ENCODE data around the gene UQCC5. TPM values are rescaled to one million over a fixed set of nuclear protein-coding genes. Genes with fewer than 3 reads are reported as not detected.

The UQCC5 gene
- total RNA-seq, 1 donor from 2014 or later, result 22.1 TPM

DNA sequence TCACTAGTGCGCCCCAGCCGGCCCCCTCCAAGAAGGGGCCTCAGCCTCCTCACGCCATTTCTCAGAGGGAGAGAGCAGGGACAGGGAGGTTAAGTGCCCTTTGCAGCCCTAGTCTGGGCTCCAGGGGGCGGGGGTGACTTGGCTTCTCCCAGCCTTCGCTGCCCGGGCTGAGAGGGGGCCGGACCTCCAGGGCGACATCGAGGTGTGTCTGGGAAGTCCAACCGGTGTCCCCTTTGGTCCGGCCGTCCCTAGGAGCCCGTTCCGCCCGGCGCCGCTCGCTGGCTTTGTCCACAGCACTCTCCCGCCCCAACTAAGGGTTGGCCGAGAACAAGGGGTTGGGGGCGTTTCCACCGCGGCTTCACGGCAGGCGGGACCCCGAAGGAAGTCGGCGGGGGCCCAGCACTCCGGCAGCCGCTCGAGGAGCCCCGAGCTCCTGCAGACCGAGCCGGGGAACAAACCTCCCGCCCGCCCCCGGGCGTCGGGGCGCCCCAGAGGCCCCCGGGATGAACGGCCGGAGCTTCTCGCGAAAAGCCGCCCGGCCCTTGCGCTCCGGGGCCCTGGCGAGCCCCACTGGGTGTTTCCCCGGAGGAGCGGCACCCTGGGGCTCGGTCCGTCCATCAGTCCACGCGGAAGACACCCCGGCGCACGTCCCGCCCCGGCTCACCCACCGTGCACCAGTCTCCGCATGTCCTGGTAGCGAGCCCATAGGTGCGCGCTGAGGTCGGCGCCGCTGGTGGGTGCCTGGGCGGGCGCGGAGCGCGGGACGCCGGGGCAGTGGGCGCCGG lies 3.4 kb upstream of the UQCC5 start:
- DNase-seq (ENCODE audit: low read depth), result no peak

DNA sequence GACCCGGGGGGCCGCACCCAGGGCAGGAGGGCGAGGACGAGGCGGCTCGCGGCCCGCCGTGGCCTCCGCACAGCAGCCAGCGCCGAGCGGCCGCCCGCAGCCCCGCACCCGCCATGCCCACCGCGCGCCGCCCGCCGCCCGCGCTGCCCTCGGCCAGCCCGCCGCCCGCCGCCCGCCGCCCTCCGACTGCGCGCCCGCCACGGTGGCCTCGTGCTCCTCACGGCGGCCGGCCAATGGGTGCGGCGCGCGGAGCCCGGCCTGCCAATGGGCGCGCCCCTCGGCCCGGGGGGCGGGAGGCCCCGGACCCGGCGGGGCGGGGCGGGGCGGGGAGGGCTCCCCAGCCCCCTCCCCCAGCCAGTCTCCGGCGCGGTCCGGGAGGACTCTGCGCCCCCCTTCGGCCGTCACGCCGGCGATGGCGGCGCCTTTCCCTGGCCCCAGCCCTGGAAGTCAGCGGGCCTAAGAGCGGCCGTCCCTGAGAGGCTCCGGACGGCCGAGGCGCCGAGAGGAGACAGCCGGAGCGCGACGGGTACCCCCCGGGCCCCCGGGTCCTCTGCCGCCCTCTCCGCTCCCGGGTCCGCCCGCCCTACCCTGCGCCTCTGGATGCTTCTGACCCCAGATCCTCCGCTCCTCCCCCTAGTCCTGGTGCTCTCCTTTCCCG lies 2.7 kb upstream of the UQCC5 start, which contains the start of gene NT5DC2:
NT5DC2 (minus strand) TSS at position 235 of the 658 bp plus-strand sequence; CDS start at position 115, 120 bp downstream.
- DNase-seq (ENCODE audit: low read depth), result peak; percentile 79

DNA sequence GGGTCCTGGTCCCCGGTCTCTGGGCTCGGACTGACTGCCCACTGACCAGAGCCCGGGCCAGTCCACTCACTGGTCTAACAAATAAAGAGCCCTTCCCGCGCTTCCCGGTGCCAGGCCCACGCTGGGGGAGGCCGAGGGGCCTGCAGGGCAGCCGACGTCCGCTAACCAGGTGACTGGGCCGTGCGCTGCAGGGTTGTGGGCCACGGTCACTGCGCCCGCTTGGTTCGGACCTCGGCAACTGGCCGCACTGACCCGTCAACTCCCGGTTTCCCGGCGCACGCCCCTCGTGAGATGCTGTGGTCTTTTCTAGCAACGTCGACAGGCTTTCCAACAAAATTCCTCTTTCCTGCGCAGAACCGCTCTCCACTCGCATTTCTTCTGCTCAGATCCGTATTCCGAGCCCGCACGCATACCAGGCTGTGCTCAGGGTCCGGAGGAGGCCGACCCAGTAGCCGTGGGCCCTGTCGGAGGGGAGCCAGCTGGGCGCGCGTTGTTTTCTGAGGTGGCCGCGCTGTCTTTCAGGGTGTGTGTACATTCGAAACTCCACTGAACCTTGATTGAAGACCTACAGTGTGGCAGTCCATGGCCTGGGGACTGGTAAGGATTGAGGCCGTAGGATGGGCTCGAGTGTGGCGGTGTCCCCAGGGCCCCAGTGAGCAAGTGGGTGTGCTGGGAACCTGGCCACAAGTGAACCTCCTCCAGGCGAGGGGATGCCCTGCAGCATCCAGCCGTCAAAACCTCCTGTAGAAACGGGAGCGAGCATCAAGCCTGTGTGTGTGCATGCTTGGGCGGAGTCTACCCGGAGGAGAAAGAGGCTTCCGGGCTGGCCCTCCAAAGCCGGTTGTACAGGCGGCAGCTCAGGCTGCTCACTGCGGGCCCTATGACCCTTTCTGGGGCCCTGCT lies 1.9 kb upstream of the UQCC5 start:
- no peak for DNase-seq (ENCODE audit: low read depth)

DNA sequence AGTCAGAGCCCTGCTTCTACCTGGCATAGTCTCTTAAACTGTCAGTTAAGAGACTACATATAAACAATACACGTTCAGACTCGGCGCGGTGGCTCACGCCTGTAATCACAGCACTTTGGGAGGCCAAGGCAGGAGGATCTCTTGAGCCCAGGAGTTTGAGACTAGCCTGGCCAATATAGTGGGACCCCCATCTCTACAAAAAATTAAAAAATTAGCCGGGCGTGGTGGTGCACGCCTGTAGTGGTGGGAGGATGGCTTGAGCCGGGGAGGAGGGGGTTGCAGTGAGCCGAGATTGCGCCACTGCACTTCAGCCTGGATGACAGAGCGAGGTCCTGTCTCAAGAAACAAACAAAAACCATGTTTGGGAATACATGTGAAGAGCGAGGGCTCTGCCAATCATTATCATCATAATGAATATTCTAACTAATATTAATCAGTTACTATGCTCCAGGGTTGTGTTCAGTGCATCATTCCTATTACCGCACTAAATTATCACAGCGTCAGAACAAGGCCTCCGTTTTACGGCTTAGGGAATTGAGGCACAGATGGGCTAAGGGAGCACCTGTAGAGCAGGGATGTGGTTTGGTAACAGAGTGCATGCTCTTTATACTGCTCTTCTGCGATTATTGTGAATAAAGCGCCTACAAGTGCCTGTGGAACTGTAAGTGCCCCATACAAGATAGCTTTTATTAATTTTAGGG lies 844 bp upstream of the UQCC5 start:
- no peak for DNase-seq (ENCODE audit: low read depth)

DNA sequence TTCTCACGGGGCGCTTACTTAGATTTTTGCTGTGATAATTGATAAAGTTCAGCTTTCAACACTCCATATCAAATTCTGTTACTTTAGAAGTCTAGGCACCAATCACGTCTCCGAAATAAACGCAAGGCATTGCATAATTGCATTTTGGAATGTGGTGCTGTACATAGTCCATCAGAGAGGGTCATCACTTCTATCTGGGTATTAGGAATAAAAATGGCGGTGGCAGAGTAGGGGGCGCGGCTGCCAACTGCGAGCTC lies 365 bp upstream of the UQCC5 start:
- DNase-seq (ENCODE audit: low read depth), result no peak

DNA sequence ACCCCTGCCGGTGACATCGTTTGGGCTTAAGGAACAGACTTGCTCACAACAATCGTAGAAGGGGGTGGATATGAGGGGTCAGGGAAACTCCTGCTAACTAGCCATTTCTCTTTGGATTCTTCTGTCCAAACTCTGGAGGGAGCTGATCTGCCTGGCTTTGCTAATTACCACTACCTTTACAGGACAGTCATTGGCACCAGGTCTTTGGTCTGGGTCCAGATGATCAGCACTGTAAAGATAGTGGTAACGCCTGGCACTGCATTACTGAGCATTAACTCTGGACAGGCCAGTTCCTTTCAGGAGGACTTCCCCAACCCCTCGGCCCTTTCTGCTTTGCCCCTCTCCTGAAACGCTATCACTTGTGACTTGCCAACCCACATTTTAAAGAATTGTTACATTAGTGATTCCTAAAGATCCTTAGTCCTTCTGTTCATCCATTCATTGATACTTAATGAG lies 788 bp downstream of the UQCC5 start:
- no peak for DNase-seq (ENCODE audit: low read depth)

DNA sequence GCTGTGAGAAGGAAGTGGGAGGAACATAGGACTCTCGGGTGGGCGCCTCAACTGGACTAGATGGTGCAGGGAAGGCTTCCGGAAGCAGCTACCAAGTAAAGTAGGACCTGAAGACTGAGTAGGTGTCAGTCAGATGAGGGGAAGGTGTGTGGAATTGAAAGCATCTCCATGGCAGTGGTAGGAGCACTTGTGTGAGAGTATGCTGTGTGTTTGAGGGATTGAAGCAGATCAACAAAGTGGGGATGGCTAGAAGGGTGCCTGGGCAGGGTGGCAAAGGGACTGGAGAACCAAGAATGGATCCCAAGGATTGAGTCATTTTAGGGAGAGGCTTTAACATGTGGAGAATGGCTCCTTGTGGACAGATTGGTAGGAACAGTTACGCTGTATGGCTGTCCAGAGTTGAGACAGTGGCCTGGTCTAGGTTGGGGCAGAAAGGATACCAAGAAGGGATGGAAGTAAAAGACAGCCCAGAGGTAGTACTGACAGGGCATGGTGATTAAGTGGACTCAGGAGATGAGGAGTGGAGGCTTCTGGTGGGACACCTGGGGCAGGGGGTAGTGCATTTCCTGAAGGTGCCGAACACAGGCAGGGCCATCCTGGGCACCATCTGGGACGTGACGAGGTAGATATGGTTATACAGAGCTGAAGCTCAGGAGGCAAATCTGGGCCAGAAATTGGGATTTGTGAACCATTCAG lies 1.5 kb downstream of the UQCC5 start:
- no peak for DNase-seq (ENCODE audit: low read depth)

DNA sequence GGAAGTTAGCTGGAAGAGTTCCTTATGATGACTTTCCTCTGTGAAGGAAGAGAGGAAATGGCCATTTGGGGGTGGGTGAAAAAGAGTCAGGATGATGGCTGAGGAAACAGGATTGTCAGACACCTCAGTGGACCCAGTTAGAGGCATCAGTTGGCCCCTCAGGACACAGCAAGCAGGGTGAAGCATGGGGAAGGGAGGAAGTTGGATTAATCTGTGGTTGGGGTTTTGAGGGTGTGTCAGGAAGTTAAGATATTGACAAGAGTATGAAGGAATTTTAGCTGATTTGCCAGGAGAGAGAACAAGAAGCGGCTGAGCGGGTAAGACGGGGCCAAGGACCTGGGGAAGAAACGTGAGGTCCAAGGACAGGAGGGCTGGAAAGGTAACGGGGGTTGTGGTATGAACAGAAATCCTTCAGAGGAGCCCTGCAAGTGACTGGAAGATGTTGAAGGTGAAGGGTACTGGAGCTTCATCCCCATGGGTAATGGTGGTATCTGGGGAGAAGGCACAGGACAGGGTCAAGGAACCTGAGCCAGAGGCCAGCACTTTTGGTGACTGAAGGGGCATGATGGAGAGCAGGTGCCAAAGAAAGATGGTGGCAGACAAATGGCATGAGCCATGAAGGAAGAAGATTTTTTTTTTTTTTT lies 2.7 kb downstream of the UQCC5 start:
- DNase-seq (ENCODE audit: low read depth), result no peak

DNA sequence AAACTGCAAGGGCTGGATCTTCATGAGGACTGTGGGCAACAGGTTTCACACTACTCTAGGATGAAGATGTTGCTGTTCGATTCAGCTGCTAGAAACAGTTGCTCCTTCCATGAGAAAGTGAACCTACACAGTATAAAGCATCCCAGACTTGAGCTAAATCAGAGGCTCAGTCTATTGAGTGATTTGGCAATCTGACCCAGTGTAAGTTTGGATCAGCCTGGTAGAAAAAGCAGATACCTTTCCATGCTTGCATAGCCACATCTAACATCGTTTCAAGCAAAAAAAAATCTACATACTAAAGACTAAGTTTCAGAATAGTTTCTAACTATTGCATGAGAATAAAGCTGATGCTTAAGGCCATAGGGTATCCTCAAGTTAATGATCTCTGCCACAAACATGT lies 4.6 kb downstream of the UQCC5 start:
- no peak for DNase-seq (ENCODE audit: low read depth)

DNA sequence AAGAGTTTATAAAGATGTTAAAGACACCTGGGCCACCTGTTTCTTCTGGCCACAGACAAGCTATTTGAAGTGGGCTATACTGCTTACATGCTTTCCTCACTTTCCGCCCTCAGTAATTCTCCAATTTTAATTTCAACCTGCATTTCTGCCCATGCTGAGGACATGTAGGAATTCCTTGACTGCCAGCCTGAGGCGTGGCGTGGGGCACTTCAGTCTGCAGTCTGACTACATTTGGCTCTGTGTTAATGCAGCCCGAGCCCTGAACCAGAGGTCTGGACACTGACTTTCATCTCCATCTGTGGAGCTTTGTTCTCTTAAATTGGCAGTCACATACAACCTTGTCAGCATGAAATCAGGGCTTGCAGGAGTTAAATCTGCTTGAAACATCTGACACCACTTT lies 8.5 kb downstream of the UQCC5 start:
- peak; percentile 61 for DNase-seq (ENCODE audit: low read depth)

DNA sequence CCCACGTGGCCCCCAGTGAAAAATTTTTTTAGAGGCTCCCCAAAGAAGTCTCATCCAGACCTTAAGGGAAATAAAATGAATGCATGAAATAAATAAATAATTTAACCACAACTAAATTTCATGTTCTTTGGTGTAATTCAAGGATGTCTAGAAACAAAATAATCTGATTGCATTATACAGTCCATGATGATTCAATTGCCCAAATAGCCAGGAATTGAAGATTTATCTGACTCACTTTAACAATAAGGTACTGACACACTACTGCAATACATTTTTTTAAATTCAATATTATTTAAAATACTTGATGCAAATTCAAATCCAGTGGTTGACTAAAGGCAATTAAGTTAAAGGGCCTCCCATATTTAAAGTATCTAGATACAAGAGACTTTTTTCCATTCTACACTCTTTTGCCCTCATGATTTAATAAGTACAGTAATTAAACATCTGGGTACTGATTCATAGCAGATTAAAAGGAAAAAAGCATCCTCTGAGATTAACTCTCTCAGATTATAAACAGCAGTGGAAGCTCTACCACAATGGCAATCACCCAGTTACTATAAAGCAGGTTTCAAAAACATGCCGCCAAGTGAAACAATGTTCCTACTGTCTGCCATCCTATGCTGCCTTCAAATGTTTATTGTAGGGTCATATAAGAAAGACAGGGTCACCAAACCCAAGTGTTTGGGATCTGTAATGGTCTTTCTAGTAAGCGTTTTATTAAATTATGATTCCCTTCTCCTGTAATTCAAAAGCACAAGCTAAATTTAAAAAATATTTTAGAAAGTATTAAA lies 9.9 kb downstream of the UQCC5 start:
- no peak for DNase-seq (ENCODE audit: low read depth)

DNA sequence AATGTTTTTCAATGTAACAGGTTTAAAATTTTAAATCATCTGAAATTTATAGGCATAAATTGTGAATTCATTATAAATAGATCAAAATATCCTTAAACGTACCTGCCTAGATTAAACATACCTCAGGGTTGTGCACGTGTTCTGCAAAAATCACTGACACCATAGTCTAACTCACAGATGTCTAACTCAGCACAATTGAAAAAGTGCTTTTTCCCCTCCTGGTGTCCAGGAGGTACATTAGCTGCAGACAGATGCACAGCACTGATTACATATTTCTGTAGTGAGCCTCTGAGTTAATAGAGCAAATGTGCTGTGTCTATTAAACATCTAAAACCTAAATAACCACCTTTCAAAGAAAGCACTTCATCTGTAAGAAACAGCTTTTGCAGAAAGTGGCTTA lies 10.7 kb downstream of the UQCC5 start:
- no peak for DNase-seq (ENCODE audit: low read depth)

DNA sequence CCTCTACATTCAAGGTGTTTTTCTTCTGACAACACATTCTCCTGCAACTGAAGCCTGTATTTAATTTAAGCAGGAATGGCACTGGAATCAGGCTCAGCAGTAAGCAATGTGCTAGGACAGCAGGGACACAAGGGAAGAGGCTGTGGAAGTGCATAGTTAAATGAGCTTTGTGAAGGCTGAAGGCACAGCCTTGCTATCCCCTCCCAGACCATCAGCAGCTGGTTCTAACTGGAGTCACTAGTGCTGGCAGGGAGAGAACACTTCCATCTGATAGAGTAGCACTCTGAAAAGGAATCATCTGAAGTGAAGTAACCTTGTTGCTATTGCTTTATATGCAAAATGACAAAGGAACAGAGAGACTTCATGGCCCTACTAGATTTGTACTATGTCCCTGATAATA lies 14.7 kb downstream of the UQCC5 start:
- DNase-seq (ENCODE audit: low read depth), result peak; percentile 56

DNA sequence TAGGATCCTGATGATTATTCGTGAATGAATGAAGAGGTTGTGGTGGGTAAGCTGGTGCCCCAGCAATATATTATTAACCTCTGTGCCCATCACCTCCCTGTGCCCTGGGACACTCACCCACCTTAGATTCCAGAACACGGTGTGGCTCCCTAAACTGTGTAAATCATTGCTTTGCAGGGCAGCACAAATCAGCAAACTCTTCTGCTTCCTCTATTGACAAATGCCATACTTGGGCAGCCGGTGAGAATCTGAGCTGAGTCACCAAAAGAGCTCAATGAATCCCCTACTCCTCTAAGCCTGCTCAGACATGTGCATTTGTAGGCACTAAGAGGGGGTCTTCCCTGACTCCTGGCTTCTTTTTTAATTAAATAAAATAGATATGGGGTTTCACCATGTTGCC lies 15.7 kb downstream of the UQCC5 start:
- no peak for DNase-seq (ENCODE audit: low read depth)

DNA sequence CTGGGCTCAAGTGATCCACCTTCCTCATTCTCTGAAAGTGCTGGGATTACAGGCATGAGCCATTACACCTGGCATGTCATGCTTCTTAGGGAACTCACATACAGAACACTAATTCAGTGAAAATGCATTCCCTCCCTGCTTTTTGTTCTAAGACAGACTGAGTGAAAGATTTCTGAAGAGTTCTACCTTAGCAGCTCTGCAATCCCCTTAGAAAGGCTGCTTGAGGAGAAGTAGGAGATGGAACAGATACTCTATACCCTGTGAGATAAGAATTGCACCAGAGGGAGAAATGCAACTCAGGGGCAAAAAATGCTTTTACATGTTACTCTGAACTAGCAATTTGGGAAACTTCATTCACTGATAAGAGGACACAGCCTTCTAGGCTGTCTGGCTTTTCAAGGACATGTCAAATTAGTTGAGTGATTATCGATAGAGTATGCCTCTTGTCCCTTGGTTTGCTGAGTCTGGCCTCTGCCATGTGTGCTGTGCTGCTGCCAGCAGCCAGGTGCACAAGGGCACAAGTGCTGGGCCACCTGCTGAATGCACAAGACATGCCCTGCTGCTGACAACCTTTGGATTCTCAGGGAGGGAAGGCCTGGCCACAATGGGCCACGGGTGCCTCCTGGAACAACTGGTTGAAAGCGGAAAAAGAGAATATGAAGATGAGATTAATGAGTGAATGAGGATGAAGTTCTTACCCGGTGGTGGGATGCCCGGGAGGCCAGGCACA lies 17.8 kb downstream of the UQCC5 start:
- DNase-seq (ENCODE audit: low read depth), result peak; percentile 53

DNA sequence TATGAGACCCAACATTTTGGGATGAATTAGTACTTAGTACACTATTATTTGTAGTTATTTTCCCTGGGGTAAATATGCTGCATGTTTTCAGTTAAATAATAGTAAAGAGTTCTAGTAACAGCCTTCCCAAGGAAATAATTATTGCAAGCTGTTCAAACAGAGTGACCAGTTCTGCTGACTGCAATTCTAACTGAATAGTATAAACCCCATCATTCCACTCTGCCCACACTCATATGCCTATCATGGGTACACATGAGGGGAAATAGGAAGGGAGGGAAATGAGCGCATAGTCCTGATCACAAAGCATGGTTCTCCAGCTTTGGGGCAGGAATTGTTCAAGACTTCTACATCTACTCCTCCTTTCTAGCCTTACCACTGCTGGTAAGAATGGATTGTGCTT lies 18.7 kb downstream of the UQCC5 start:
- DNase-seq (ENCODE audit: low read depth), result no peak

DNA sequence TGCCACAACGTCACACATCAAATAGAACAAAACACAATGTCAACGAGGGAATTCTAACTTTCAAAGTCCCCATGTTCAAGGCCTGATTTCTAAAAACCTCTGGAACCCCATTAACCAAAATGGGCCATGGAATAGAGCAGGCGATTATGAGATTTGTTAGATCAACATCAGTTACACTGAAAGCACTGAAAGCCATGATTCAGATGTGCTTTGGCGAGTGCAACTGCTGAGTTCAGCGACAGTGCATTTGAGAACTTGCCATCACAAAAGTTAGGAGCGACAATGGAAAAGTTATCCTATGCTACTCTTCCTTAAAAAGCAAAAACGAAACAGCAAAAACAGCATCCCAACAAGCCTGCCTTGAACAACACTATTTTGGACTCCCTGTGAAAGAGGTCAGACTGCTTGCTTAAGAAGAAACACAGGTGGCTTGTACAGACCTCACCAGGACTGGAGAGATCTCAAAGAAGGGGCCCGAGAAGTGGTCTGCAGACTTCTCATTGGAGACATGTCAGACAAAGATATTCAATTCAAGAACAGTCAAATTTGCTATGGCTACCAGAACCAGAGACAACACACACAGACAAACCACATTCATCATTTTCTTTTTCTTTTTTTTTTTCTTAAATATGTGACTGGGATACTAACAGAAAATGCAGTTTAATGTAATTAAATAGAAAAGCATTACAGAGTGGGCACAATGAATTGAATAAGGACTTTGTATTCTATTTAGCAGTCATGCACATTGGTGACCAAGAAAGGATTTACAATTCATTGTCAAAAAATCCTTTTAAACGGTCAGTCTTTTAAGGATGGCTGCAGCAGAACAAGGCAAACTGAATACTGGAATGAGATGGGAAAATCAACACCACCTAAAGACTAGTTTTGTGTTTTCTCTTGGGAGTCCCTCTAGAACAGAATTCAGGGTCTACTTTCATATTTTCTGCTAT lies 20.9 kb downstream of the UQCC5 start:
- DNase-seq (ENCODE audit: low read depth), result no peak

DNA sequence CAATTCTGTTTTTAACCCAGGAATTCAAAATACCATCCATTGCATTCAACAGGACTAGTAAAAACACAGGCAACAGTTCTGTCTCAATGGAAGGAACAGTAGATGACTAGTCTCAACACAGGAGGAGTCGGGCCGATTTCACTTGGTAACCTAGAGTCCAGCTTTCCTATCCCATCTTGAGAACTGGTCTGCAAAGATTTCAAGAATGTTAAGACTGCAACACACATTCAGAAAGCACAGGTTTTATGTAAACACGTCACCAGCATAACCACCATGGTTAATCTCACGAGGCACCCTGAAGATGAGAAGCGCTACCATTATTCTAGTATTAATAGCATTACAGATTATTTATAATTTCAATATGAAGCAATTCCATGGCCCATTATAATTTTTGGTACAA lies 22.0 kb downstream of the UQCC5 start:
- DNase-seq (ENCODE audit: low read depth), result no peak
